SJCRH30 (cell line): ENCODE measurements around the gene SLC44A5. TPM values are rescaled to one million over a fixed set of nuclear protein-coding genes. Genes with fewer than 3 reads are reported as not detected.
"Not testable (repeated sequence)": the region's sequence is repeated elsewhere in the genome, so short reads cannot be mapped to it uniquely, and the experiment has no call there.

ENCODE experiments used
- DNase-seq, 2 experiments: peaks; one replicate each; pipeline ENCODE4 v3.0.0-alpha.2; 2015 to 2020
- H3K27ac ChIP-seq: fragments of 250-450 bp; sonication (Bioruptor Pico); 2 replicates; pipeline ENCODE4 v1.5.1; 2020; ENCODE audit warnings: mild to moderate bottlenecking, moderate library complexity
- H3K27me3 ChIP-seq: fragments of 250-450 bp; sonication (Bioruptor Pico); 2 replicates; pipeline ENCODE4 v1.5.1; 2020; ENCODE audit warnings: mild to moderate bottlenecking, moderate library complexity
- H3K36me3 ChIP-seq: fragments of 250-450 bp; sonication (Bioruptor Pico); 2 replicates; pipeline ENCODE4 v1.5.1; 2020; ENCODE audit warnings: mild to moderate bottlenecking, moderate library complexity
- H3K4me1 ChIP-seq: fragments of 250-450 bp; sonication (Bioruptor Pico); 2 replicates; pipeline ENCODE4 v1.5.1; 2020; ENCODE audit warnings: mild to moderate bottlenecking, moderate library complexity
- H3K4me3 ChIP-seq: fragments of 250-450 bp; sonication (Bioruptor Pico); 2 replicates; pipeline ENCODE4 v1.5.1; 2020; ENCODE audit warnings: mild to moderate bottlenecking, moderate library complexity
- H3K9me3 ChIP-seq: fragments of 250-450 bp; sonication (Bioruptor Pico); replicated peaks from 2 replicates; pipeline ENCODE4 v1.5.1; 2020; ENCODE audit warnings: mild to moderate bottlenecking, moderate library complexity
- total RNA-seq: library from RNA; depleted of rRNA; stranded (reverse); fragments of >200 nt; shearing (Covaris generic); gene quantifications from 2 replicates; pipeline ENCODE4 v1.2.3, GENCODE V29; 2014

Gene SLC44A5
- total RNA-seq, 1 experiment from 2014 or later = 0.47 TPM

- Histone ChIP-seq H3K36me3 (no peaks in the 10 kb centered on the region), H3K27me3 (peaks cover 3% of the 10 kb centered on the region; the same call in 1 of the 2 replicates), H3K9me3 (no peaks in the 10 kb centered on the region), H3K4me3 (no peak overlapping the region), H3K4me1 (no peaks in the 10 kb centered on the region), H3K27ac (no peak overlapping the region)
- DNase-seq = no peak
Measured at GRCh38 chr1:75423616-75424015, 187.3 kb downstream of the SLC44A5 start.

- Histone ChIP-seq H3K9me3 (no peaks in the 10 kb centered on the region), H3K27ac (no peak overlapping the region), H3K4me1 (no peaks in the 10 kb centered on the region), H3K4me3 (no peak overlapping the region), H3K27me3 (peaks cover 3% of the 10 kb centered on the region; the same call in 1 of the 2 replicates), H3K36me3 (no peaks in the 10 kb centered on the region)
- DNase-seq = no peak
Measured at GRCh38 chr1:75423136-75423535, 187.8 kb downstream of the SLC44A5 start.

GRCh38 chr1:75421371-75421770 lies 189.5 kb downstream of the SLC44A5 start:
- H3K27me3 ChIP-seq = peaks cover 3% of the 10 kb centered on the region; the same call in 1 of the 2 replicates
- H3K9me3 ChIP-seq = no peaks in the 10 kb centered on the region
- H3K27ac ChIP-seq = no peak overlapping the region
- H3K4me1 ChIP-seq = no peaks in the 10 kb centered on the region
- H3K36me3 ChIP-seq = no peaks in the 10 kb centered on the region
- no peak overlapping the region for H3K4me3 ChIP-seq
- DNase-seq = no peak

GRCh38 chr1:75415187-75415586 lies 195.7 kb downstream of the SLC44A5 start:
- Histone ChIP-seq H3K27ac (no peak overlapping the region), H3K36me3 (no peaks in the 10 kb centered on the region), H3K4me3 (no peak overlapping the region), H3K4me1 (no peaks in the 10 kb centered on the region), H3K9me3 (no peaks in the 10 kb centered on the region), H3K27me3 (no peaks in the 10 kb centered on the region)
- no peak for DNase-seq

GRCh38 chr1:75412616-75413015 lies 198.3 kb downstream of the SLC44A5 start:
- H3K36me3 ChIP-seq = no peaks in the 10 kb centered on the region
- no peak overlapping the region for H3K4me3 ChIP-seq
- no peaks in the 10 kb centered on the region for H3K27me3 ChIP-seq
- no peaks in the 10 kb centered on the region for H3K4me1 ChIP-seq
- no peak overlapping the region for H3K27ac ChIP-seq
- H3K9me3 ChIP-seq = no peaks in the 10 kb centered on the region
- DNase-seq = no peak

- not testable (repeated sequence) for DNase-seq, H3K27me3 ChIP-seq, H3K9me3 ChIP-seq, H3K27ac ChIP-seq, H3K4me3 ChIP-seq, H3K4me1 ChIP-seq, H3K36me3 ChIP-seq
Measured at GRCh38 chr1:75404681-75405080, 206.2 kb downstream of the SLC44A5 start.

- H3K4me1 ChIP-seq, H3K27ac ChIP-seq, H3K36me3 ChIP-seq, H3K27me3 ChIP-seq, H3K9me3 ChIP-seq, DNase-seq, H3K4me3 ChIP-seq: not testable (repeated sequence)
Measured at GRCh38 chr1:75403147-75403646, 207.7 kb downstream of the SLC44A5 start.

GRCh38 chr1:75400716-75401115 lies 210.2 kb downstream of the SLC44A5 start:
- no peaks in the 10 kb centered on the region for H3K27me3 ChIP-seq
- no peaks in the 10 kb centered on the region for H3K4me1 ChIP-seq
- H3K4me3 ChIP-seq = no peak overlapping the region
- no peaks in the 10 kb centered on the region for H3K36me3 ChIP-seq
- H3K9me3 ChIP-seq = no peaks in the 10 kb centered on the region
- H3K27ac ChIP-seq = no peak overlapping the region
- no peak for DNase-seq

GRCh38 chr1:75396745-75397144 lies 214.2 kb downstream of the SLC44A5 start:
- no peaks in the 10 kb centered on the region for H3K36me3 ChIP-seq
- DNase-seq = no peak
- H3K27ac ChIP-seq = no peak overlapping the region
- no peak overlapping the region for H3K4me3 ChIP-seq
- no peaks in the 10 kb centered on the region for H3K4me1 ChIP-seq
- H3K27me3 ChIP-seq = no peaks in the 10 kb centered on the region
- no peaks in the 10 kb centered on the region for H3K9me3 ChIP-seq

GRCh38 chr1:75396260-75396659 lies 214.7 kb downstream of the SLC44A5 start:
- no peak for DNase-seq
- no peaks in the 10 kb centered on the region for H3K4me1 ChIP-seq
- H3K27me3 ChIP-seq = no peaks in the 10 kb centered on the region

GRCh38 chr1:75394386-75395139 lies 216.4 kb downstream of the SLC44A5 start:
- Histone ChIP-seq H3K9me3 (no peaks in the 10 kb centered on the region), H3K27me3 (no peaks in the 10 kb centered on the region), H3K4me1 (no peaks in the 10 kb centered on the region), H3K36me3 (no peaks in the 10 kb centered on the region), H3K4me3 (no peak overlapping the region), H3K27ac (no peak overlapping the region)
- no peak for DNase-seq

More at GRCh38 chr1:75396260-75396659, 214.7 kb downstream of the SLC44A5 start:
- Histone ChIP-seq H3K9me3 (no peaks in the 10 kb centered on the region), H3K27ac (no peak overlapping the region), H3K36me3 (no peaks in the 10 kb centered on the region), H3K4me3 (no peak overlapping the region)

GRCh38 chr1:75392278-75392677 lies 218.6 kb downstream of the SLC44A5 start:
- H3K4me3 ChIP-seq = no peak overlapping the region
- H3K27ac ChIP-seq = no peak overlapping the region
- H3K9me3 ChIP-seq = no peaks in the 10 kb centered on the region
- no peak for DNase-seq
- H3K36me3 ChIP-seq = no peaks in the 10 kb centered on the region
- H3K4me1 ChIP-seq = no peaks in the 10 kb centered on the region
- H3K27me3 ChIP-seq = no peaks in the 10 kb centered on the region

GRCh38 chr1:75375476-75376447 lies 235.2 kb downstream of the SLC44A5 start:
- not testable (repeated sequence) for DNase-seq, H3K36me3 ChIP-seq, H3K4me1 ChIP-seq, H3K27ac ChIP-seq, H3K4me3 ChIP-seq, H3K27me3 ChIP-seq, H3K9me3 ChIP-seq

- DNase-seq = no peak
Measured at GRCh38 chr1:75373542-75374159, 237.3 kb downstream of the SLC44A5 start.

GRCh38 chr1:75366595-75366994 lies 244.3 kb downstream of the SLC44A5 start:
- no peak for DNase-seq
- H3K27ac ChIP-seq = no peak overlapping the region
- H3K9me3 ChIP-seq = no peaks in the 10 kb centered on the region; the same call in 1 of the 2 replicates
- no peaks in the 10 kb centered on the region for H3K4me1 ChIP-seq
- H3K27me3 ChIP-seq = no peaks in the 10 kb centered on the region
- no peaks in the 10 kb centered on the region for H3K36me3 ChIP-seq
- H3K4me3 ChIP-seq = no peak overlapping the region

More at GRCh38 chr1:75373542-75374159, 237.3 kb downstream of the SLC44A5 start:
- Histone ChIP-seq H3K4me1 (no peaks in the 10 kb centered on the region), H3K36me3 (no peaks in the 10 kb centered on the region), H3K27ac (no peak overlapping the region), H3K9me3 (no peaks in the 10 kb centered on the region), H3K27me3 (no peaks in the 10 kb centered on the region), H3K4me3 (no peak overlapping the region)
